ENCODE results near the gene EXOC3L1. TPM values are rescaled to one million over a fixed set of nuclear protein-coding genes. Genes with fewer than 3 reads are reported as not detected.

Gene EXOC3L1
- total RNA-seq, 1 experiment from 2014 or later, result not detected

DNA sequence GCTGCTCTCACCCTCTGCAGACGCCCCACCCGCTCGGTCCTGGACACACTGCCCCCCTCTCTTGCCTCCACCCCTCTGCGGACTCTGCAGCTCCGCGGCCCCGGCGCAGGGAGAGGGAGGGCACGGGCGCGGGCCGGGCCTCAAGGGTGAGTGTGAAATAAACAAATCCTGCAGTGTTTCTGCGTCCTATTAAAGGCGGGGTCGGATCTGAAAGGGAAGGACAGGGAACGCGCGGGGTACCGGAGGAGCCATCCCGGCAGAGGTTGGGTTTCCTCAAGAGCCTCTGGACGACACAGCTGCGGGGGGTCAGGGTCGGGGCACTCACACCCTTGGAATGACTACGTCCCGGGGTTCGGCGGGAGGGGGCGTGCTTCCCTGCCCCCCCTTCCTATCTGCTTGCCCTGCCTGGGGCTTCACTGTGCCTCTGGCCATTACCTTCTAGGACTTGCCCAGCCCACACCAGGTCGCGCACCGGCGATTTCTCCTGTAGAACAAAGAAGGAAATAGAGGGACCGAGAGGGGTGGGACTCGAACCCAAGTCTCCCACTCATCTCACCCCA is 25.9 kb downstream of the EXOC3L1 start:
- Histone ChIP-seq H3K4me1 (ENCODE audit: insufficient read depth, low read length) (peaks cover 9% of the 10 kb centered on the region), H3K9me3 (ENCODE audit: low read length) (no peaks in the 10 kb centered on the region), H3K9ac (ENCODE audit: low read length) (no peak overlapping the region), H3K79me2 (ENCODE audit: low read length) (no peaks in the 10 kb centered on the region), H3K36me3 (ENCODE audit: low read depth, low read length) (no peaks in the 10 kb centered on the region), H3K9me2 (replicated peaks; ENCODE audit: low read length) (no peaks in the 10 kb centered on the region), H3K27ac (ENCODE audit: low read length) (no peak overlapping the region), H3K4me3 (ENCODE audit: low read length) (no peak overlapping the region), H3K4me2 (ENCODE audit: low read length) (no peak overlapping the region), H2AFZ (ENCODE audit: low read length) (no peak overlapping the region), H4K20me1 (ENCODE audit: low read length) (no peaks in the 10 kb centered on the region), H3K27me3 (ENCODE audit: low read length) (no peaks in the 10 kb centered on the region), H3F3A (ENCODE audit: low read length, unreplicated experiment) (no peaks in the 10 kb centered on the region)
- no peak for ATAC-seq
- TF ChIP-seq, protein P1, sequence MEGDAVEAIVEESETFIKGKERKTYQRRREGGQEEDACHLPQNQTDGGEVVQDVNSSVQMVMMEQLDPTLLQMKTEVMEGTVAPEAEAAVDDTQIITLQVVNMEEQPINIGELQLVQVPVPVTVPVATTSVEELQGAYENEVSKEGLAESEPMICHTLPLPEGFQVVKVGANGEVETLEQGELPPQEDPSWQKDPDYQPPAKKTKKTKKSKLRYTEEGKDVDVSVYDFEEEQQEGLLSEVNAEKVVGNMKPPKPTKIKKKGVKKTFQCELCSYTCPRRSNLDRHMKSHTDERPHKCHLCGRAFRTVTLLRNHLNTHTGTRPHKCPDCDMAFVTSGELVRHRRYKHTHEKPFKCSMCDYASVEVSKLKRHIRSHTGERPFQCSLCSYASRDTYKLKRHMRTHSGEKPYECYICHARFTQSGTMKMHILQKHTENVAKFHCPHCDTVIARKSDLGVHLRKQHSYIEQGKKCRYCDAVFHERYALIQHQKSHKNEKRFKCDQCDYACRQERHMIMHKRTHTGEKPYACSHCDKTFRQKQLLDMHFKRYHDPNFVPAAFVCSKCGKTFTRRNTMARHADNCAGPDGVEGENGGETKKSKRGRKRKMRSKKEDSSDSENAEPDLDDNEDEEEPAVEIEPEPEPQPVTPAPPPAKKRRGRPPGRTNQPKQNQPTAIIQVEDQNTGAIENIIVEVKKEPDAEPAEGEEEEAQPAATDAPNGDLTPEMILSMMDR (conservative IDR thresholded peaks at IDR 0.05; ENCODE audit: low read depth, low read length), result no peak
- TF ChIP-seq EZH2phosphoT487 (IDR thresholded peaks at IDR 0.05; ENCODE audit: borderline replicate concordance, low read length) (no peak), EZH2 (IDR thresholded peaks at IDR 0.05; ENCODE audit: low read length, unreplicated experiment) (no peak)
- no peak for DNase-seq
- ChIA-PET CTCF (no interaction called here), POLR2A (ENCODE audit: unreplicated experiment) (no interaction called here)
- no TSS peak for BruUV-seq (replicated peaks)
- intact Hi-C loops (cut with micrococcal nuclease), result loop anchor here (5.0 kb wide), 1 partner anchor 147 kb away; no protein-coding TSS in a partner anchor

DNA sequence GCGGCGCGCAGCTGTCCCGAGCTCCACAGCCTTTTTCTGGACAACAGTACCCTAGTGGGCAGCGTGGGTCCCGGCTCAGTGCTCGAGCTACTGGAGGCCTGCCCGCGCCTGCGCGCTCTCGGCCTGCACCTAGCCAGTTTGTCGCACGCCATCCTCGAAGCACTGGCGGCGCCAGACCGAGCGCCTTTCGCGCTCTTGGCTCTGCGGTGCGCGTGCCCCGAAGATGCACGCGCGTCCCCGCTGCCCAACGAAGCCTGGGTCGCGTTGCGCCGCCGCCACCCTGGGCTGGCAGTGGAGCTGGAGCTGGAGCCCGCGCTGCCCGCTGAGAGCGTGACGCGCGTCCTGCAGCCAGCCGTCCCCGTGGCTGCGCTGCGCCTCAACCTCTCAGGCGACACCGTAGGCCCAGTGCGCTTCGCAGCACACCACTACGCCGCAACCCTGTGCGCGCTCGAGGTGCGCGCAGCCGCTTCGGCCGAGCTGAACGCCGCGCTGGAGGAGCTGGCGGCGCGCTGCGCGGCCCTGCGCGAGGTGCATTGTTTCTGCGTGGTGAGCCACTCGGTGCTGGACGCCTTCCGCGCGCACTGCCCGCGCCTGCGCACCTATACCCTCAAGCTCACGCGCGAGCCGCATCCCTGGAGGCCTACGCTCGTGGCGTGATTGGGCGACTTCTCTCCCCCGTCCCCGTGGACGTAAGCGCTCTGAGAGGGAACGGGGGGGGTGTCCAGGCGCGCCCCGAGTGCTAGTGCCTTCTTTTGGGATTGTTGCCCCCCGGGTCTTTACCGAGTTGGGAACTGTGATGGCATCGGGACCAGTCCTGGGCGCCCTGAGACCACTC is 26.6 kb downstream of the EXOC3L1 start:
- peaks cover 16% of the 10 kb centered on the region for H3K4me1 ChIP-seq (ENCODE audit: insufficient read depth, low read length)
- H3K9me2 ChIP-seq (replicated peaks; ENCODE audit: low read length), result no peaks in the 10 kb centered on the region
- no peaks in the 10 kb centered on the region for H3K27me3 ChIP-seq (ENCODE audit: low read length)
- BruUV-seq (replicated peaks), result no TSS peak
- no peak overlapping the region for H3K4me2 ChIP-seq (ENCODE audit: low read length)
- H3K36me3 ChIP-seq (ENCODE audit: low read depth, low read length), result no peaks in the 10 kb centered on the region
- ChIA-PET POLR2A (ENCODE audit: unreplicated experiment) (no interaction called here), CTCF (no interaction called here)
- H2AFZ ChIP-seq (ENCODE audit: low read length), result no peak overlapping the region
- no peak overlapping the region for H3K4me3 ChIP-seq (ENCODE audit: low read length)
- H3K79me2 ChIP-seq (ENCODE audit: low read length), result no peaks in the 10 kb centered on the region
- no peaks in the 10 kb centered on the region for H4K20me1 ChIP-seq (ENCODE audit: low read length)
- intact Hi-C loops (cut with micrococcal nuclease), result loop anchor here (5.0 kb wide), 1 partner anchor 146 kb away; no protein-coding TSS in a partner anchor
- no peak overlapping the region for H3K27ac ChIP-seq (ENCODE audit: low read length)
- H3F3A ChIP-seq (ENCODE audit: low read length, unreplicated experiment), result no peaks in the 10 kb centered on the region
- TF ChIP-seq, protein P1 (conservative IDR thresholded peaks at IDR 0.05; ENCODE audit: low read depth, low read length), result no peak
- TF ChIP-seq EZH2 (IDR thresholded peaks at IDR 0.05; ENCODE audit: low read length, unreplicated experiment) (no peak), EZH2phosphoT487 (IDR thresholded peaks at IDR 0.05; ENCODE audit: borderline replicate concordance, low read length) (no peak)
- H3K9me3 ChIP-seq (ENCODE audit: low read length), result no peaks in the 10 kb centered on the region
- ATAC-seq (no peak), DNase-seq (no peak)
- no peak overlapping the region for H3K9ac ChIP-seq (ENCODE audit: low read length)
